HEK293 (cell line): ENCODE measurements around the gene MXRA8.

Experiments used
- CTCF ChIP-seq: fragments of 450-650 bp; formaldehyde crosslinking; IDR thresholded peaks from 2 replicates; pipeline ENCODE4 v1.5.1; 2016; ENCODE audit warnings: missing biosample characterization, missing genetic modification characterization
- RBAK ChIP-seq: fragments of 450-650 bp; formaldehyde crosslinking; IDR thresholded peaks from 2 replicates; pipeline ENCODE4 v1.5.1; 2016; ENCODE audit warnings: missing biosample characterization, missing genetic modification characterization
- ZBTB21 ChIP-seq: fragments of 450-650 bp; formaldehyde crosslinking; IDR thresholded peaks from 2 replicates; pipeline ENCODE4 v1.5.1; 2017; ENCODE audit warnings: missing biosample characterization, missing genetic modification characterization
- ZNF518A ChIP-seq: fragments of 450-650 bp; formaldehyde crosslinking; conservative IDR thresholded peaks from 2 replicates; pipeline ENCODE4 v1.5.1; 2016; ENCODE audit warnings: low read depth, missing biosample characterization, missing genetic modification characterization
- ZNF670 ChIP-seq: fragments of 450-650 bp; formaldehyde crosslinking; IDR thresholded peaks from 2 replicates; pipeline ENCODE4 v1.5.1; 2016; ENCODE audit warnings: missing biosample characterization, missing genetic modification characterization, low read depth
- ZSCAN4 ChIP-seq: fragments of 450-650 bp; formaldehyde crosslinking; IDR thresholded peaks from 2 replicates; pipeline ENCODE4 v1.5.1; 2017; ENCODE audit warnings: missing biosample characterization, missing genetic modification characterization

GRCh38 chr1:1309251-1310108 lies 48.9 kb downstream of the MXRA8 start:
- TF ChIP-seq ZBTB21 (tag by site-specific recombination) = no peak
- TF ChIP-seq CTCF = no peak
- no peak for TF ChIP-seq ZSCAN4 (tag by site-specific recombination)
- TF ChIP-seq ZNF518A (tag by site-specific recombination) = no peak
- TF ChIP-seq RBAK (tag by site-specific recombination) = no peak
- TF ChIP-seq ZNF670 = no peak
